GM12874 (cell line): Measurements from ENCODE around the gene NCS1.

Experiments used
- TF ChIP-seq, protein P1 (sequence below): IDR thresholded peaks from 2 replicates; pipeline ENCODE4 v1.5.1; 2011; ENCODE audit warnings: low read depth, mild to moderate bottlenecking, control low read depth, low read length, moderate library complexity; ENCODE audit not compliant: insufficient read depth

Gene NCS1

DNA sequence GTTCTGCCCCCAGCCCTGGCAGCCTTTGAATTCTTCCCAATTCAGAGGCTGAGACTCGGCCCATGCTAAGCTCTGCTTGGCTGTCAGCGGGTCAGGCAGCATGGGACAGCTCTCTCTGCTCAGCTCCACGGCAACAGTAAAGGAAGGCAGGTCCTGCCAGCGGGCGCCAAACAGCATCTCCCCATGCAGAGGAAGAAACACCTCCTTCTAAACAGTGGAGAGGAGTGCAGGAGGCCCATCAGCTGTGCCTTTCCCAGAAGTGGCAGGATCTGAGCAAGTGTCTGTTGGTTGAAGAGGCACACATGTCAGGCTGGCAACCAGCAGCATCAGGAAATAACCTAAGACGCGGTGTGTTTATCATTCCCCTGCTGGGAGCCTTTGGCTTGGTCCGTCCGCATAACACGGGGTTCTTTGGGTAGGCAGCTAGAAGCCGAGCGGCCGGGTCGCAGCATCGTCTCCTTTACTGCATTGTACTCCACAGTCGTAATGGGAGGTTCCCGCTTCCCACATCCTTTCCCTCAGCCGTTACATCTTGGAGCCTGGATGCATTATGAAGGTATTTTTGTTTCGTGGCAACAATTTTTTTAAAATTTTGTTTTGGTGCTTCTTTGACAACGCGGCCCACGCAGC is 42.7 kb upstream of the NCS1 start:
- TF ChIP-seq, protein P1, sequence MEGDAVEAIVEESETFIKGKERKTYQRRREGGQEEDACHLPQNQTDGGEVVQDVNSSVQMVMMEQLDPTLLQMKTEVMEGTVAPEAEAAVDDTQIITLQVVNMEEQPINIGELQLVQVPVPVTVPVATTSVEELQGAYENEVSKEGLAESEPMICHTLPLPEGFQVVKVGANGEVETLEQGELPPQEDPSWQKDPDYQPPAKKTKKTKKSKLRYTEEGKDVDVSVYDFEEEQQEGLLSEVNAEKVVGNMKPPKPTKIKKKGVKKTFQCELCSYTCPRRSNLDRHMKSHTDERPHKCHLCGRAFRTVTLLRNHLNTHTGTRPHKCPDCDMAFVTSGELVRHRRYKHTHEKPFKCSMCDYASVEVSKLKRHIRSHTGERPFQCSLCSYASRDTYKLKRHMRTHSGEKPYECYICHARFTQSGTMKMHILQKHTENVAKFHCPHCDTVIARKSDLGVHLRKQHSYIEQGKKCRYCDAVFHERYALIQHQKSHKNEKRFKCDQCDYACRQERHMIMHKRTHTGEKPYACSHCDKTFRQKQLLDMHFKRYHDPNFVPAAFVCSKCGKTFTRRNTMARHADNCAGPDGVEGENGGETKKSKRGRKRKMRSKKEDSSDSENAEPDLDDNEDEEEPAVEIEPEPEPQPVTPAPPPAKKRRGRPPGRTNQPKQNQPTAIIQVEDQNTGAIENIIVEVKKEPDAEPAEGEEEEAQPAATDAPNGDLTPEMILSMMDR, result no peak

DNA sequence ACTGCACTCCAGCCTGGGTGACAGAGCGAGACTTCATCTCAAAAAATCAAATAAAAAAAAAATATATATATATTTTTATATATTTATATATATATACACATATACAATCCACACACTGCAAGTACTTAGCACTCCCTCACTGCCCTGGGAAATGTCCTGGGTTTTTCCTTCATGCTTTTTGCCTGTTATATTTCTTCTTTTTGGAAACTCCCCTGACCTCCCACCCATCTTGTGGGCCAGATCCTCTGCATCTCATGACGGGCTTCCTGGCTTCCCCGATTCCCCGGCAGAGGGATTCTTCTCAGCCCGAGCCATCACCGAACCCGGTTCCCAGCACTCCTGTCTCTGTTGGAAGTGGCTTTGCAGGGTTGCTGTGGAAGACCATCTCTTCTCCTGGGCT is 39.5 kb upstream of the NCS1 start:
- TF ChIP-seq, protein P1, result no peak

DNA sequence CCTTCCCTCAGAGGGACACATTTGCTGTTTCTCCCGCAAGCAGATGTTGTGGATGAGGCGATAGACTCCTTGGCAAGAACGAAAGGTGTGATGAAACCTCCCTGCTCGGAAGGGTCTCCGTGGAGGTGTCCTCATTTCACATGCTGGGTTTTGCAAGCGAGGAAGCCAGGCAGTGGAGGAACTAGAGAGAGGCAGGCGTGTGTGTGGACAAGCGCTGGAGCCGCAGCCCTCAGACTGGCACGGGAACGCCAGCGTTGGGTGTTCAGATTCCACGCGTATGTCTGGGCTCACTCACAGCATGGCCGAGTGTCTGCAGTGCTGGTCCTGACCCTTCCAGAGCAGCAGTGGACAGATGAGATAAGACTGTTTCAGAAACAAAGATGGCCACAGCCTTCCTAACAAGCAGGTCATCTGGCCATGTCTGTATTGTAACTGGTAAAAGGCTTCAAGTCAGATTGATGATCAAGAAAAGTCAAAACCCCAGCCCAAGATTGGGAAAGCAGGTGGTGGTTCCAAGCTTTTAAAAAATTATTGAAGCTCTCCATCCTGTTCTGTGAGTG is 35.0 kb upstream of the NCS1 start:
- TF ChIP-seq, protein P1, result no peak

DNA sequence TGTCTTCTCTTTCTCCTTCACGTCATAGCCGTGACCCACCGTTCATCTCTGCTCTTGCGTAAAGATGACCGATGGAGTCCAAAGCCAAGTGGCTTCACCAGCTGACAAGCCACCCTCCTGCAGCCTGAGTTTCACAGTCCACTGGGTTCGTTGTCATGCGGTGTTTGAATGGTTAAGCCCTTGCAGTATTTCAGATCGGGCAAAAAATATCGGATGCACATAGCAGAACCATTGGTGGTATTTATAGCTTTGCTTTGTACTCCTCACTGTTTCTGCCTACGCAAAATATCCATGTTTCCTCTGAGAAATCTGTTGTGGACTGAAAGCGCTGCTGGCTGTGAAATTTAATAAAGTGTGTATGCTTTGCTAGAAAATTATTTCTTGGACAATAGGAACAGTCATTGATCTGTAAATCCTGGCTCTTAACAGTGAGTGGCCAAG is 34.5 kb upstream of the NCS1 start:
- TF ChIP-seq, protein P1, result no peak

DNA sequence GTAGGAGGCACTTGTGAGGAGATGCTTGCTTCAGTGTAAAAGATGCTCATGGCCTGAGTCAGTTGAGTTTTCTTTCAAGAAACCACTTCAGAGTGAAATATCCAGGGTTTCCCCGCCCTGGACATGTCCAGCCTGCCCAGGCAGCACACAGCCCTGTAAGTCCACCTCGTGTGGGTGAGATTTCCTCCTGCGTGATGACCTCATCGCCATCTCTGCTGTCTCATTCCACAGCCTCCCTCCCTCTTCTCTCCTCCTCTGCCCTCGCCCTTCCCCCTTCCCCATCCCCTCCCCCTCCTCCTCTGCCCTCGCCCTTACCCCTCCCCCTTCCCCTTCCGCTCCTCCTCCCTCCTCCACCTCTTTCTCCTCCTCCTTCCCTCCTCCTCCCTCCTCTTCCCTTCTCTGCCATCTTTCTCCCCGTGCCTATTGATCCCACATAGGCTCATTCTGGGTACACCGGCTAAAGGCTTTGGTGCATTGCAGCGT is 34.0 kb upstream of the NCS1 start:
- TF ChIP-seq, protein P1, result no peak

DNA sequence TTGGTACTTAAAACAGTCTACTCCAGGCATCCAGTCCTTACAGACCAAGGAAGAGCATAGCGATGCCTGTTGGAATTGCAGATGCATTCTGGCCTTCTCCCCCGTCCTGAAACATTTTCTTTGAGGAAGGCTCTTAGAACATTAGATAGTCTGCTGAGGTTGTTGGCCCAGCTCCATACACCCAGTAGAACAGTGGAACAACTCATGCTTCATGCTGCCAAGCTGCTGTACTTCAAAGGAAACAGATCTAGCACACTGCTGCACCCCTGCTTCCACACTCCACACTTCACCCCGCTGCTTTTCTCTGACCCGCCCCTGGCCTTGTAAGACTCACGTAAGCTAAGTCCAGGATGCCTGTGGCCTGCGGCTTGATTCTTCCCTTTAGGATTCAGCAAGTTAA is 33.4 kb upstream of the NCS1 start:
- TF ChIP-seq, protein P1, result no peak

DNA sequence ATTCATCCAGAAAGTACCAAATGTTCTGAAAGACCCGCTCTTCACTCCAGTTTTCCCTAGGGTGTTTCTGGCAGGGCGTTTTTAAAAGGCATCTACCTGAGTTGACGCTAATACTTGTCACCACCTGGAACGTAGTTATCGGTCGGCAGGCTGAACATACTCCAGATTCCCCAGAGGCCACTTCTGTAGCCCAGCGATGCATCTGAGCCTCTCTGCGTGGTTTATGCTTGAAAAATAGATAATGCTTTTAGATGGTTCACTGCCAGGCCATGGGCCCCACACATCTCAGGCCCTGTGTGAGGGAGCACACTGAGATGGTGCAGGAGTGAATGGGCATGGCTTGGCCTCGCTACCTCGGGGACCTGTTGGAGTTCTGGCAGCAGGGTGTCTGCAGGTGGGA is 33.0 kb upstream of the NCS1 start:
- TF ChIP-seq, protein P1, result no peak
